SK-N-SH treated with all-trans-retinoic acid at 6 μM for 48 hours (cell line): ENCODE results near the gene ARHGEF12.

Source experiments
- ATAC-seq: fragments of 200-7000 bp; cut with Tn5 transposase; 3 replicates; pipeline ENCODE4 v1.9.1; 2020; ENCODE audit warnings: mild to moderate bottlenecking, moderate library complexity
- BACH2 ChIP-seq: fragments of 250-450 bp; sonication (Bioruptor Pico); IDR thresholded peaks from 2 replicates; pipeline ENCODE4 v1.9.0; 2021; ENCODE audit warnings: mild to moderate bottlenecking, borderline replicate concordance
- CSRNP3 ChIP-seq: fragments of 250-450 bp; sonication (Bioruptor Pico); IDR thresholded peaks from 2 replicates; pipeline ENCODE4 v1.5.1; 2021; ENCODE audit warnings: mild to moderate bottlenecking, moderate library complexity
- ESRRG ChIP-seq: fragments of 250-450 bp; sonication (Bioruptor Pico); IDR thresholded peaks from 2 replicates; pipeline ENCODE4 v1.6.1; 2021; ENCODE audit warnings: mild to moderate bottlenecking
- ISL1 ChIP-seq: fragments of 250-450 bp; sonication (Bioruptor Pico); IDR thresholded peaks from 2 replicates; pipeline ENCODE4 v2.1.2; 2022; ENCODE audit warnings: mild to moderate bottlenecking, moderate library complexity
- OSR1 ChIP-seq: fragments of 250-450 bp; sonication (Bioruptor Pico); IDR thresholded peaks from 2 replicates; pipeline ENCODE4 v1.8.0; 2022; ENCODE audit warnings: moderate library complexity, mild to moderate bottlenecking, inconsistent platforms
- POU6F1 ChIP-seq: fragments of 250-450 bp; sonication (Bioruptor Pico); IDR thresholded peaks from 2 replicates; pipeline ENCODE4 v1.8.0; 2021; ENCODE audit warnings: low read depth, mild to moderate bottlenecking, moderate library complexity, borderline replicate concordance
- PPARA ChIP-seq: fragments of 250-450 bp; sonication (Bioruptor Pico); IDR thresholded peaks from 2 replicates; pipeline ENCODE4 v1.5.0; 2020; ENCODE audit warnings: mild to moderate bottlenecking, borderline replicate concordance
- RARB ChIP-seq: fragments of 250-450 bp; sonication (Bioruptor Pico); IDR thresholded peaks from 2 replicates; pipeline ENCODE4 v1.8.0; 2021; ENCODE audit warnings: mild to moderate bottlenecking, moderate library complexity
- SNAI2 ChIP-seq: fragments of 250-450 bp; sonication (Bioruptor Pico); IDR thresholded peaks from 2 replicates; pipeline ENCODE4 v1.5.0; 2020; ENCODE audit warnings: mild to moderate bottlenecking, moderate library complexity
- TCF4 ChIP-seq: fragments of 250-450 bp; sonication (Bioruptor Pico); IDR thresholded peaks from 2 replicates; pipeline ENCODE4 v1.8.0; 2021; ENCODE audit warnings: mild to moderate bottlenecking, moderate library complexity, borderline replicate concordance
- TOX ChIP-seq: fragments of 250-450 bp; sonication (Bioruptor Pico); IDR thresholded peaks from 2 replicates; pipeline ENCODE4 v1.8.0; 2021; ENCODE audit warnings: mild to moderate bottlenecking, moderate library complexity, borderline replicate concordance
- TSHZ2 ChIP-seq: fragments of 250-450 bp; sonication (Bioruptor Pico); IDR thresholded peaks from 2 replicates; pipeline ENCODE4 v1.5.0; 2020; ENCODE audit warnings: mild to moderate bottlenecking, moderate library complexity
- ZC3H10 ChIP-seq: fragments of 250-450 bp; sonication (Bioruptor Pico); IDR thresholded peaks from 2 replicates; pipeline ENCODE4 v1.5.1; 2021; ENCODE audit warnings: mild to moderate bottlenecking, moderate library complexity
- ZFP30 ChIP-seq: fragments of 450-650 bp; formaldehyde crosslinking; IDR thresholded peaks from 2 replicates; pipeline ENCODE4 v1.5.0; 2022; ENCODE audit warnings: mild to moderate bottlenecking, moderate library complexity
- ZNF565 ChIP-seq: fragments of 450-650 bp; formaldehyde crosslinking; conservative IDR thresholded peaks from 2 replicates; pipeline ENCODE4 v1.5.0; 2020; ENCODE audit warnings: low read depth, mild to moderate bottlenecking, moderate library complexity
- ZNF70 ChIP-seq: fragments of 450-650 bp; formaldehyde crosslinking; IDR thresholded peaks from 2 replicates; pipeline ENCODE4 v1.5.0; 2020; ENCODE audit warnings: mild to moderate bottlenecking, moderate library complexity
- ZNF8 ChIP-seq: fragments of 450-650 bp; formaldehyde crosslinking; IDR thresholded peaks from 2 replicates; pipeline ENCODE4 v1.5.0; 2020; ENCODE audit warnings: mild to moderate bottlenecking, moderate library complexity
- TF ChIP-seq, protein P1 (sequence below): fragments of 250-450 bp; sonication (Bioruptor Pico); IDR thresholded peaks from 2 replicates; pipeline ENCODE4 v1.8.0; 2020; ENCODE audit warnings: mild to moderate bottlenecking, moderate library complexity, borderline replicate concordance
- TF ChIP-seq, protein P2 (sequence below): fragments of 250-450 bp; sonication (Bioruptor Pico); IDR thresholded peaks from 2 replicates; pipeline ENCODE4 v1.5.1; 2020; ENCODE audit warnings: low read depth, mild to moderate bottlenecking, moderate library complexity

Gene ARHGEF12

GRCh38 chr11:120424185-120424969, 88.2 kb downstream of the ARHGEF12 start:
- no peak; the same call in 2 of the 3 replicates for ATAC-seq
- TF ChIP-seq RARB (CRISPR knock-in tag) = no peak
- TF ChIP-seq, protein P1, sequence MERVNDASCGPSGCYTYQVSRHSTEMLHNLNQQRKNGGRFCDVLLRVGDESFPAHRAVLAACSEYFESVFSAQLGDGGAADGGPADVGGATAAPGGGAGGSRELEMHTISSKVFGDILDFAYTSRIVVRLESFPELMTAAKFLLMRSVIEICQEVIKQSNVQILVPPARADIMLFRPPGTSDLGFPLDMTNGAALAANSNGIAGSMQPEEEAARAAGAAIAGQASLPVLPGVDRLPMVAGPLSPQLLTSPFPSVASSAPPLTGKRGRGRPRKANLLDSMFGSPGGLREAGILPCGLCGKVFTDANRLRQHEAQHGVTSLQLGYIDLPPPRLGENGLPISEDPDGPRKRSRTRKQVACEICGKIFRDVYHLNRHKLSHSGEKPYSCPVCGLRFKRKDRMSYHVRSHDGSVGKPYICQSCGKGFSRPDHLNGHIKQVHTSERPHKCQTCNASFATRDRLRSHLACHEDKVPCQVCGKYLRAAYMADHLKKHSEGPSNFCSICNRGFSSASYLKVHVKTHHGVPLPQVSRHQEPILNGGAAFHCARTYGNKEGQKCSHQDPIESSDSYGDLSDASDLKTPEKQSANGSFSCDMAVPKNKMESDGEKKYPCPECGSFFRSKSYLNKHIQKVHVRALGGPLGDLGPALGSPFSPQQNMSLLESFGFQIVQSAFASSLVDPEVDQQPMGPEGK = no peak
- no peak for TF ChIP-seq ZFP30 (CRISPR knock-in tag)
- no peak for TF ChIP-seq ESRRG (CRISPR knock-in tag)
- no peak for TF ChIP-seq ZC3H10 (CRISPR knock-in tag)
- TF ChIP-seq SNAI2 (CRISPR knock-in tag) = no peak
- TF ChIP-seq ZNF8 (CRISPR knock-in tag) = no peak
- no peak for TF ChIP-seq TSHZ2 (CRISPR knock-in tag)
- TF ChIP-seq, all 23 proteins: peak for 0

DNA sequence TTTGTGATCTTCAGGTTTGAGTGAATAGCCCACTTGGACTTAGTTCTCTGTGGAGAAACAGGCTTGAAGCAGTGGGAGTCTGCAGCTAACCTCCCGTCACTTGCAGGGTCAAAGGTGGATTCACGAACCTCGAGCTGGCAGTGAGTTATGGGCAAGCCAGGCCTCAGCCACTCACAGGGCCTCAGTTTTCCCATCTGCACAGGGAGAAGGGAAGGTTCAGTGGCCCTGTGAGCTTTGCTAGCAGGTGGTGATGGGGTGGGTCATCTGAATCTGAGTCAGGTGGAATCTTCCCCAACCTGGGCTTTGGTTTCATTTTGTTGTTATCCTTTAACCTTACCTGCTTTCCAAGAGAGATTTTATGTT, 88.7 kb downstream of the ARHGEF12 start:
- TF ChIP-seq ISL1 (CRISPR knock-in tag) (no peak), ESRRG (CRISPR knock-in tag) (no peak), PPARA (CRISPR knock-in tag) (no peak), ZNF565 (CRISPR knock-in tag) (no peak), POU6F1 (no peak), CSRNP3 (CRISPR knock-in tag) (no peak), TCF4 (no peak), RARB (CRISPR knock-in tag) (no peak), ZFP30 (CRISPR knock-in tag) (no peak), TOX (CRISPR knock-in tag) (no peak), ZNF70 (CRISPR knock-in tag) (no peak)
- TF ChIP-seq, all 23 proteins: peak for 0
- ATAC-seq = no peak

DNA sequence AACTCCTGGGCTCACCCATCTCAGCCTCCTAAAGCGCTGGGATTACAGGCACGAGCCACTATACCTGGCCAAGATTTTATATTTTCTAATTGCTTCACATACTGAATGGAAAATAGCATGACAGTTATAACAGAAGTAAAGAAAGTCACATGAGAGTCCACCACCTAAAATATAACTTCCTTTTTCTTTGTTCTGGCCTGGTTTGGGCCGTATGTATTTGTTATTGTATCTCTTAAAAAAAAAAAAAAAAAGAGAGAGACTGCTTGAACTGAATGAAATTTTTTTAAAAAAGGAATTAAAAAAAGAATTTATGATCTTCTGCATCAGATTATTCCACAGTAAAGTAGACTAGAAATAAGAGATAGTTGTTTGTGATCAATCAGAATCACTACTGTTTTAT, 89.3 kb downstream of the ARHGEF12 start:
- no peak for ATAC-seq
- no peak for TF ChIP-seq ZNF70 (CRISPR knock-in tag)
- no peak for TF ChIP-seq BACH2
- TF ChIP-seq CSRNP3 (CRISPR knock-in tag) = no peak
- no peak for TF ChIP-seq ZFP30 (CRISPR knock-in tag)
- no peak for TF ChIP-seq OSR1
- no peak for TF ChIP-seq ESRRG (CRISPR knock-in tag)
- TF ChIP-seq, protein P2, sequence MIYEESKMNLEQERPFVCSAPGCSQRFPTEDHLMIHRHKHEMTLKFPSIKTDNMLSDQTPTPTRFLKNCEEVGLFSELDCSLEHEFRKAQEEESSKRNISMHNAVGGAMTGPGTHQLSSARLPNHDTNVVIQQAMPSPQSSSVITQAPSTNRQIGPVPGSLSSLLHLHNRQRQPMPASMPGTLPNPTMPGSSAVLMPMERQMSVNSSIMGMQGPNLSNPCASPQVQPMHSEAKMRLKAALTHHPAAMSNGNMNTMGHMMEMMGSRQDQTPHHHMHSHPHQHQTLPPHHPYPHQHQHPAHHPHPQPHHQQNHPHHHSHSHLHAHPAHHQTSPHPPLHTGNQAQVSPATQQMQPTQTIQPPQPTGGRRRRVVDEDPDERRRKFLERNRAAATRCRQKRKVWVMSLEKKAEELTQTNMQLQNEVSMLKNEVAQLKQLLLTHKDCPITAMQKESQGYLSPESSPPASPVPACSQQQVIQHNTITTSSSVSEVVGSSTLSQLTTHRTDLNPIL (CRISPR knock-in tag) = no peak
